Endothelial cell of umbilical vein (primary cell): ENCODE results near the gene PRSS21. TPM values are rescaled to one million over a fixed set of nuclear protein-coding genes. Genes with fewer than 3 reads are reported as not detected.

Source experiments
- BruUV-seq: library from RNA; stranded (reverse); fragments of 400-500 nt; replicated peaks from 2 replicates; lab custom pipeline; 2021; lab: Mats Ljungman, UMichigan
- CTCF ChIA-PET: fragments of 300-600, 350-600 bp; sonication (Branson Sonifier 250); formaldehyde crosslinking; loops from one replicate; lab custom pipeline; 2021; ENCODE audit warnings: antibody characterized with exemption, inconsistent platforms; lab: Charles Lee
- POLR2A ChIA-PET: fragments of 300-600, 350-600 bp; sonication (Branson Sonifier 250); formaldehyde crosslinking; loops from one replicate; lab custom pipeline; 2021; ENCODE audit warnings: antibody characterized with exemption, inconsistent platforms; lab: Charles Lee
- DNase-seq: peaks from one replicate; pipeline ENCODE4 v3.0.0-alpha.2; 2011; ENCODE audit warnings: low read depth, low spot score
- FAIRE-seq: peaks from 2 replicates; lab custom pipeline; 2011; peaks lifted over from hg19 to GRCh38; lab: Jason Lieb, UNC
- H2AFZ ChIP-seq: 2 replicates; pipeline ENCODE4 v1.6.0; 2012; ENCODE audit warnings: low read depth, low read length, control low read depth, inconsistent platforms
- H3K27ac ChIP-seq: 2 replicates; pipeline ENCODE4 v1.5.1; 2011; ENCODE audit warnings: low read depth, mild to moderate bottlenecking, control low read depth, low read length, moderate library complexity; ENCODE audit not compliant: insufficient read depth
- H3K27me3 ChIP-seq, 2 experiments: 2 replicates each; pipeline versions ENCODE4 v1.6.0 to v1.6.1; 2011; ENCODE audit warnings: low read length in 2 of 2, mixed read lengths in 1 of 2; ENCODE audit not compliant: control insufficient read depth in 2 of 2, insufficient read depth in 2 of 2
- H3K36me3 ChIP-seq, 2 experiments: 2 replicates in 1 of 2; 3 replicates in 1 of 2; pipeline ENCODE4 v1.5.1; 2011; ENCODE audit warnings: low read length in 2 of 2, mild to moderate bottlenecking in 1 of 2, moderate library complexity in 1 of 2; ENCODE audit not compliant: control insufficient read depth in 2 of 2, insufficient read depth in 2 of 2; ENCODE audit errors: extremely low read depth in 1 of 2
- H3K4me1 ChIP-seq: 3 replicates; pipeline ENCODE4 v1.5.1; 2011; ENCODE audit warnings: mild to moderate bottlenecking, low read length; ENCODE audit not compliant: control insufficient read depth, insufficient read depth; ENCODE audit errors: extremely low read depth
- H3K4me2 ChIP-seq: 2 replicates; pipeline ENCODE4 v1.6.1; 2011; ENCODE audit warnings: low read length, control low read depth, mixed read lengths; ENCODE audit not compliant: insufficient read depth
- H3K4me3 ChIP-seq, 3 experiments: fragments of 200-600 bp in 1 of 3; sonication (generic), shearing (Covaris generic) in 1 of 3; replicated peaks in 1 of 3; 2 replicates each; pipeline ENCODE4 v1.5.1; 2011 to 2016; ENCODE audit warnings: control low read depth in 3 of 3, low read length in 3 of 3, mild to moderate bottlenecking in 2 of 3, inconsistent platforms in 1 of 3, low read depth in 1 of 3, moderate library complexity in 1 of 3; ENCODE audit not compliant: insufficient read depth in 1 of 3
- H3K79me2 ChIP-seq: 2 replicates; pipeline ENCODE4 v1.6.0; 2012; ENCODE audit warnings: low read length, inconsistent platforms; ENCODE audit not compliant: control insufficient read depth, insufficient read depth
- H3K9ac ChIP-seq: replicated peaks from 2 replicates; pipeline ENCODE3; 2011; ENCODE audit warnings: low read length, control low read depth; ENCODE audit not compliant: insufficient read depth; ENCODE audit errors: extremely low read depth
- H3K9me1 ChIP-seq: replicated peaks from 3 replicates; pipeline ENCODE4 v1.6.0; 2011; ENCODE audit warnings: mild to moderate bottlenecking, low read length; ENCODE audit not compliant: control insufficient read depth, insufficient read depth; ENCODE audit errors: extremely low read depth
- H3K9me3 ChIP-seq: replicated peaks from 2 replicates; pipeline ENCODE4 v1.5.1; 2012; ENCODE audit warnings: low read length, inconsistent platforms; ENCODE audit not compliant: control insufficient read depth, insufficient read depth
- H4K20me1 ChIP-seq: replicated peaks from 2 replicates; pipeline ENCODE3; 2011; ENCODE audit warnings: mild to moderate bottlenecking, low read length; ENCODE audit not compliant: control insufficient read depth, insufficient read depth; ENCODE audit errors: extremely low read depth
- EZH2 ChIP-seq: IDR thresholded peaks from 2 replicates; pipeline ENCODE4 v1.6.1; 2012; ENCODE audit warnings: borderline replicate concordance, low read depth, mild to moderate bottlenecking, moderate library complexity, low read length, inconsistent platforms; ENCODE audit not compliant: severe bottlenecking
- FOS ChIP-seq: IDR thresholded peaks from 2 replicates; pipeline ENCODE4 v1.6.1; 2011; ENCODE audit warnings: mild to moderate bottlenecking, low read length, moderate library complexity, borderline replicate concordance; ENCODE audit not compliant: insufficient read depth
- GATA2 ChIP-seq: IDR thresholded peaks from 2 replicates; pipeline ENCODE4 v1.7.0; 2011; ENCODE audit warnings: low read depth, mild to moderate bottlenecking, moderate library complexity, mixed read lengths, low read length; ENCODE audit not compliant: insufficient read length, insufficient read depth
- JUN ChIP-seq: IDR thresholded peaks from 2 replicates; pipeline ENCODE4 v1.6.1; 2011; ENCODE audit warnings: borderline replicate concordance, low read depth; ENCODE audit not compliant: insufficient read length, insufficient read depth
- MYC ChIP-seq: IDR thresholded peaks from one replicate; pipeline ENCODE4 v1.6.1; 2011; ENCODE audit warnings: mild to moderate bottlenecking, low read depth, low read length
- POLR2A ChIP-seq: IDR thresholded peaks from 2 replicates; pipeline ENCODE4 v1.6.1; 2012; ENCODE audit warnings: low read depth, mild to moderate bottlenecking, control low read depth, low read length
- POLR2AphosphoS5 ChIP-seq: IDR thresholded peaks from 2 replicates; pipeline ENCODE4 v1.6.1; 2012; ENCODE audit warnings: low read depth, mild to moderate bottlenecking, control low read depth, low read length, moderate library complexity; ENCODE audit not compliant: insufficient read depth
- dilution Hi-C: fragments of 300-500 bp; cut with MboI; formaldehyde crosslinking; loops from one replicate; pipeline ENCODE4 v1.15.0; 2019; ENCODE audit warnings: low sequenced_read_pairs; ENCODE audit not compliant: extremely low pct_ligation_motif_present
- intact Hi-C: fragments of 100-400 bp; cut with micrococcal nuclease; formaldehyde crosslinking; loops from one replicate; pipeline ENCODE4 v1.10.0; 2022
- polyA plus RNA-seq, 4 experiments: library from polyadenylated mRNA; depleted of rRNA in 3 of 4; stranded (reverse) in 3 of 4; unstranded in 1 of 4; fragments of >200 nt; gene quantifications; 2 replicates each; pipeline versions ENCODE4 v1.2.1 to v1.2.3, GENCODE V29; 2011 to 2012; ENCODE audit warnings: missing spikeins in 1 of 4
- total RNA-seq: library from RNA; stranded (reverse); gene quantifications from 2 replicates; pipeline ENCODE4 v1.2.3, GENCODE V29; 2021
- TF ChIP-seq, protein P1 (sequence below): IDR thresholded peaks from 2 replicates; pipeline ENCODE4 v1.6.1; 2011; ENCODE audit not compliant: insufficient read depth, insufficient read length
- TF ChIP-seq, protein P2 (sequence below), 2 donors: IDR thresholded peaks; 1 replicate in 1 of 2; 2 replicates in 1 of 2; pipeline ENCODE4 v1.5.1; 2011; ENCODE audit warnings: low read length in 2 of 2, mild to moderate bottlenecking in 2 of 2, moderate library complexity in 2 of 2, control low read depth in 1 of 2, inconsistent platforms in 1 of 2, low read depth in 1 of 2; ENCODE audit not compliant: insufficient read depth in 1 of 2; ENCODE audit errors: extremely low read depth in 1 of 2

PRSS21 gene
- total and polyA plus RNA-seq, 2 donors (not counting 3 experiments of a cell fraction or from before 2014, with no cell fraction given): 0.28 TPM; not detected in 1

DNA sequence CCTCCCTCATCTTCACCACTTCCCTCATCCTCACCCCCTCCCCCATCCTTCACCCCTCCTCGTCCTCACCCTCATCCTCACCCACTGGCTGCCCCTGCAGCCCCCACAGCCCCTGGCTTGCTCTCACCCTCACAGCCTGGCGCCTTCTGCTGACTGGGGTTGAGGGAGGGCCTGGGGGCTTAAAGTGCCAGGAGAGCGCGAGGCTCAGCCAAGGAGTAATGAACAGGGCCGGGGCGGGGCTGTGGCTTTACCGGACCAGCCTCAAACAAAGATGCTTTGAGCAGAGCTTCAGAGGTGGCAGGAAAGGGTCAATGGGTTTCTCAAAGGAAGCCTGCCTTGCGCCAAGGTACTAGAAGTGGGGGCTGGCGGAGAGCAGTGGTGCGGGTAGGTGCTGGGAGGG, 29.6 kb upstream of the PRSS21 start, which contains the start of gene PRSS33:
PRSS33 (minus strand) TSS at position 155 of the 400 bp plus-strand sequence. CDS start 1,013 bp downstream, outside the sequence.
- Histone ChIP-seq H3K9me1 (no peaks in the 10 kb centered on the region), H3K4me2 (no peak within 1 kb of the TSS), H3K27me3 (peaks cover 10 to 18% of the 10 kb centered on the region in 2 experiments), H3K4me3 (no peak within 1 kb of the TSS), H4K20me1 (no peaks in the 10 kb centered on the region), H2AFZ (no peak within 1 kb of the TSS), H3K4me1 (no peaks in the 10 kb centered on the region), H3K36me3 (no peaks in the 10 kb centered on the region), H3K9ac (no peak within 1 kb of the TSS), H3K79me2 (no peaks in the 10 kb centered on the region), H3K9me3 (no peaks in the 10 kb centered on the region), H3K27ac (no peak within 1 kb of the TSS)
- dilution Hi-C loops (no loop called here), intact Hi-C loops (no loop called here)
- TF ChIP-seq MYC (no peak), EZH2 (no peak), POLR2AphosphoS5 (no peak), FOS (no peak), JUN (no peak), POLR2A (no peak), GATA2 (no peak)
- TF ChIP-seq, protein P1, sequence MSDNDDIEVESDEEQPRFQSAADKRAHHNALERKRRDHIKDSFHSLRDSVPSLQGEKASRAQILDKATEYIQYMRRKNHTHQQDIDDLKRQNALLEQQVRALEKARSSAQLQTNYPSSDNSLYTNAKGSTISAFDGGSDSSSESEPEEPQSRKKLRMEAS: no peak
- TF ChIP-seq, protein P2, sequence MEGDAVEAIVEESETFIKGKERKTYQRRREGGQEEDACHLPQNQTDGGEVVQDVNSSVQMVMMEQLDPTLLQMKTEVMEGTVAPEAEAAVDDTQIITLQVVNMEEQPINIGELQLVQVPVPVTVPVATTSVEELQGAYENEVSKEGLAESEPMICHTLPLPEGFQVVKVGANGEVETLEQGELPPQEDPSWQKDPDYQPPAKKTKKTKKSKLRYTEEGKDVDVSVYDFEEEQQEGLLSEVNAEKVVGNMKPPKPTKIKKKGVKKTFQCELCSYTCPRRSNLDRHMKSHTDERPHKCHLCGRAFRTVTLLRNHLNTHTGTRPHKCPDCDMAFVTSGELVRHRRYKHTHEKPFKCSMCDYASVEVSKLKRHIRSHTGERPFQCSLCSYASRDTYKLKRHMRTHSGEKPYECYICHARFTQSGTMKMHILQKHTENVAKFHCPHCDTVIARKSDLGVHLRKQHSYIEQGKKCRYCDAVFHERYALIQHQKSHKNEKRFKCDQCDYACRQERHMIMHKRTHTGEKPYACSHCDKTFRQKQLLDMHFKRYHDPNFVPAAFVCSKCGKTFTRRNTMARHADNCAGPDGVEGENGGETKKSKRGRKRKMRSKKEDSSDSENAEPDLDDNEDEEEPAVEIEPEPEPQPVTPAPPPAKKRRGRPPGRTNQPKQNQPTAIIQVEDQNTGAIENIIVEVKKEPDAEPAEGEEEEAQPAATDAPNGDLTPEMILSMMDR (IDR thresholded peaks at IDR 0.05; ENCODE audit: extremely low read depth in 1 of 2, insufficient read depth in 1 of 2, low read depth in 1 of 2, low read length in 2 of 2): no peak
- BruUV-seq: no TSS peak
- no peak for DNase-seq
- CTCF ChIA-PET: no interaction called here
- FAIRE-seq: no peak
- POLR2A ChIA-PET: no interaction called here
